Measurements from ENCODE around the gene DGCR6L.
"Not testable (repeated sequence)": the region's sequence is repeated elsewhere in the genome, so short reads cannot be mapped to it uniquely, and the experiment has no call there.

The DGCR6L gene

GRCh38 chr22:20319745-20320658, at the start of gene DGCR6L:
Gene DGCR6L (minus strand): TSS chr22:20320060. CDS start chr22:20319988, 72 bp downstream.
- FAIRE-seq: no peak

DNA sequence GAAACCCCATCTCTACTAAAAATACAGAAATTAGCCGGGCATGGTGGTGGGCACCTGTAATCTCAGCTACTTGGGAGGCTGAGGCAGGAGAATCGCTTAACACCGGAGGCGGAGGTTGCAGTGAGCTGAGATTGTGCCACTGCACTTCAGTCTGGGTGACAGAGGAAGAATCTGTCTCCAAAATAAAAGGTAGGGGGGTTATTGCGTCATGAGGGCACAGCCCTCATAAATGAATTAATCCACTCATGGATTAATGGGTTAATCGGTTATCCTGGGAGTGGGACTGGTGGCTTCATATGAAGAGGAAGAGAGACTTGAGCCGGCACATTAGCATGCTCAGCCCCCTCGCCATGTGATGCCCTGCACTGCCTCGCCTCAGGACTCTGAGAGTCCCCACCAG, 49.0 kb upstream of the DGCR6L start:
- FAIRE-seq: not testable (repeated sequence)

DNA sequence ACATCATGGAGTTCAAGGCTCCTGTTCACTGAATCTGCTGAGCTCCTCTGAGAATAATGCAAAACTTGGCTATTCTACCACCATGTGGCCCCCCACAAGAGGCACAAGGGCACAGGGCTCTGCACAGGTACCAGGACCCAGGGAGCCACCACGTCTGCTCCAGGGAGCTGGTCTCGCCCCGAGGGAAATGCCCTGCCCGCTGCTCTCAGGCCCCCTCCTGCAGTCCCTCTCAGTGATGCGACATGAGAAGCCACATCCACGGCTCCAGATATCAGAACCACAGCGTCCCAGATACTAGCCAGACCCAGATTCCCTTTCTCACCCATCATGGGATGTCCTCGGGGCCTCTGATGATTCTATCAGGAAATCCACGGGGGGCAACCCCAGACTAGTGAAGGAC, 47.0 kb upstream of the DGCR6L start:
- FAIRE-seq: not testable (repeated sequence)

DNA sequence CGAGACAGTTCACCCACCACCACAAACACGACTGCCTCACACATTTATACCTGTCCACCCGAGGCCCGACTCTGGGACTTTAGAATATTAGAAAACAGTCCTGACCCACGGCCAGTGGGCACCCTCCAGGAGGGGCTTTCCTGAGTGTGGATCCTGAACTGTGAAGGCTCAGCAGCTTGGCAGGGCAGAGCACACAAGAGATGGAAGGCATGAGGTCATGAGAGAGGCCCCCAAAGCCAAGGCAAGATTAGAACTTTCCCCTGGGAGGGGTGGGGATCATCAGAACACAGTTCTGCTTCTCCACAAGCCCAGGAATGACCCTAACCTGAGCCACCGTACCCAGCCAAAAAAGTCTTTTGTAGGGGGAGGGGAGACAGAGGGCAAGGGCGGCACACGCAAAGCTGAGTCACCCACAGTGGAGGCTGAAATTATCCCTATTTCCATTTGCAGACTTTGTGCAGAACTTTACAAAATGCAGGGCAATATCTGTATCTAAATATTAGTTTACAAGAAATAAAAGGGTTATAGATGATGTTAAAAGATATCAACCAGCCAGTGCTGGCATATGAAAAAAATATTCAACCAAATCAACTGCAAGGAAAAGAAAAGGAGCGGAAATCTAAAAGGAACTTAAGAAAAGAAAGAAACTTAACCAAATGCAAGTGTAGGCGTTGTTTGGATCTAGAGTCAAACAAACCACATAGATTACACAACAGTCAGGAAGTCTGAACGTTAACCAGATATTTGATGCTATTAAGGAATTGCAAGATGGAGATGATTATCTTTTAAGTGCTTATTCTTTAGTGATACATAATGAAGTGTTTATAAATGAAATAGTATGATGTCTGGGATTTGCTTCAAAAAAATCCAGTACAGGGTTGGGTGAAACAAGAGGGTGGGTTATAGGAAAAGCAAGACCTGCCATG, 44.7 kb upstream of the DGCR6L start:
- FAIRE-seq: not testable (repeated sequence)

GRCh38 chr22:20362403-20362802, 42.5 kb upstream of the DGCR6L start:
- FAIRE-seq: not testable (repeated sequence)

- FAIRE-seq: not testable (repeated sequence)
Observed at GRCh38 chr22:20361752-20362229, 41.9 kb upstream of the DGCR6L start.

DNA sequence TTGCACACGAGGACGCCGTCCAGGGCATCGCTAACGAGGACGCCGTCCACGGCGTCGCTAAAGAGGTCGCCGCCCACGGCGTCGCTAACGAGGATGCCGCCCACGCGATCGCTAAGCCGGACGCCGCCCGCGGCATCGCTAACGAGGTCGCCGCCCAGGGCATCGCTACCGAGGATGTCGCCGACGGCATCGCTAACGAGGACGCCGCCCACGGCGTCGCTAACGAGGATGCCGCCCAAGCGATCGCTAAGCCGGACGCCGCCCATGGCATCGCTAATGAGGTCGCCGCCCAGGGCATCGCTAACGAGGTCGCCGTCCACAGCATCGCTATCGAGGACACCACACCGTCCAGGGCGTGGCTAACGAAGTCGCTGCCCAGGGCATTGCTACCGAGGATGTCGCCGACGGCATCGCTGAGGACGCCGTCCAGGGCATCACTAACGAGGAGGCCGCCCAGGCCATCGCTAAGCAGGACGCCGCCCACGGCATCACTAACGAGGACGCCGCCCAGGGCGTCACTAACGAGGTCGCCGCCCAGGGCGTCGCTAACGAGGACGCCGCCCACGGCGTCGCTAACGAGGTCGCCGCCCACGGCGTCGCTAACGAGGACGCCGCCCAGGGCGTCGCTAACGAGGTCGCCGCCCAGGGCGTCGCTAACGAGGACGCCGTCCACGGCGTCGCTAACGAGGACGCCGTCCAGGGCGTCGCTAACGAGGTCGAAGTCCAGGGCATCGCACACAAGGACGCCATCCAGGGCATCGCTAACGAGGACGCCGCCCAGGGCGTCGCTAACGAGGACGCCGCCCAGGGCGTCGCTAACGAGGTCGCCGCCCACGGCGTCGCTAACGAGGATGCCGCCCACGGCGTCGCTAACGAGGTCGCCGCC, 41.2 kb upstream of the DGCR6L start:
- not testable (repeated sequence) for FAIRE-seq

- not testable (repeated sequence) for FAIRE-seq
Observed at GRCh38 chr22:20360261-20360660, 40.4 kb upstream of the DGCR6L start.

- FAIRE-seq: not testable (repeated sequence)
Observed at GRCh38 chr22:20358503-20359239, 38.8 kb upstream of the DGCR6L start.

GRCh38 chr22:20357967-20358366, 38.1 kb upstream of the DGCR6L start:
- FAIRE-seq: not testable (repeated sequence)

GRCh38 chr22:20356906-20357305, 37.0 kb upstream of the DGCR6L start:
- not testable (repeated sequence) for FAIRE-seq

DNA sequence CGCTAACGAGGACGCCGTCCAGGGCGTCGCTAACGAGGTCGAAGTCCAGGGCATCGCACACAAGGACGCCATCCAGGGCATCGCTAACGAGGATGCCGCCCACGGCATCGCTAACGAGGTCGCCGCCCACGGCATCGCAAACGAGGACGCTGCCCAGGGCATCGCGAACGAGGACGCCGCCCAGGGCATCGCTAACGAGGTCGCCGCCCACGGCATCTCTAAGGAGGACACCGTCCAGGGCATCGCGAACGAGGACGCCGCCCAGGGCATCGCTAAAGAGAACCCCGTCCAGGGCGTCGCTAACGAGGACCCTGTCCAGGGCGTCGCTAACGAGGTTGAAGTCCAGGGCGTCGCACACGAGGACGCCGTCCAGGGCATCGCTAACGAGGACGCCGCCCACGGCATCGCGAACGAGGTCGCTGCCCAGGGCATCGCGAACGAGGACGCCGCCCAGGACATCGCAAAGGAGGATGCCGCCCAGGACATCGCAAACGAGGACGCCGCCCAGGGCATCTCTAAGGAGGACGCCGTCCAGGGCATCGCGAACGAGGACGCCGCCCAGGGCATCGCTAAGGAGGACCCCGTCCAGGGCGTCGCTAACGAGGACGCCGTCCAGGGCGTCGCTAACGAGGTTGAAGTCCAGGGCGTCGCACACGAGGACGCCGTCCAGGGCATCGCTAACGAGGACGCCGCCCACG, 36.2 kb upstream of the DGCR6L start:
- not testable (repeated sequence) for FAIRE-seq

GRCh38 chr22:20354238-20354975, 34.5 kb upstream of the DGCR6L start:
- FAIRE-seq: no peak

- not testable (repeated sequence) for FAIRE-seq
Observed at GRCh38 chr22:20352536-20352935, 32.7 kb upstream of the DGCR6L start.

DNA sequence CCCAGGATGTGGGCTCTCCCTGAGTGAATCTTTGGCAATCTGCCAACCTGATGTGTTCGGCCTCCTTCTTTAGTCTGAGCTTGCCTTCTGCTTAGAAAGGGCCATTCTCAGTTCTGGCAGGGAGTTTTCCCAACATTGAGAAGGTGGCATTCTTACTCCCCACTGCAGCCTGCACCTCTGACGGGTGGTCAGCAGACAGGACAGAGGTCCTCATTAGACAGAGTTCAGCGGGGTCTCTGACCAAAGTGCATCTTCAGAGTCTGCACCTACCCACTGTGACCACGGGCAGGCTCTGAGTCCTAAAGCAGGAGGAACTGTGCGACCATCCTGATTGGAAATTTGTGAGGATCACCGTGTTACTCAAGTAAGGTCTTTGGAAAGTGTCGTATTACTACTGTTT, 26.7 kb upstream of the DGCR6L start:
- FAIRE-seq: not testable (repeated sequence)

GRCh38 chr22:20338291-20338690, 18.4 kb upstream of the DGCR6L start:
- not testable (repeated sequence) for FAIRE-seq

GRCh38 chr22:20337807-20338206, 17.9 kb upstream of the DGCR6L start:
- FAIRE-seq: not testable (repeated sequence)

DNA sequence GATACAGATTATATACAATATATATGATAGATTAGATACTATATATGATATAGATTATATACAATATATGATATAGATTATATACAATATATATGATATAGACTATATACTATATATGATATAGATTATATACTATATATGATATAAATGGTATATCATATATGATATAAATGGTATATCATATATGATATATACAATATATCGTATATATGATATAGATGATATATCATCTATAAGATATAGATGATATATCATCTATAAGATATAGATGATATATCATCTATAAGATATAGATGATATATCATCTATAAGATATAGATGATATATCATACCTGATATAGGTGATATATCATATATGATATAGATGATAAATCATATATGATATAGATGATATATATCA, 16.7 kb upstream of the DGCR6L start:
- FAIRE-seq: not testable (repeated sequence)

GRCh38 chr22:20328569-20328930, 8.7 kb upstream of the DGCR6L start:
- not testable (repeated sequence) for FAIRE-seq

- not testable (repeated sequence) for FAIRE-seq
Observed at GRCh38 chr22:20325996-20326395, 6.1 kb upstream of the DGCR6L start.
